HL-60/S4 treated with phorbol 12-myristate 13-acetate at 8.2 ng/mL for 4 days and 3 days (cell line): ENCODE data around the gene DSE.
"Not testable (repeated sequence)": the region's sequence is repeated elsewhere in the genome, so short reads cannot be mapped to it uniquely, and the experiment has no call there.

ENCODE experiments used
- in situ Hi-C: fragments of 300-500 bp; cut with MboI; formaldehyde crosslinking; loops from 2 replicates; pipeline ENCODE4 v1.15.0; 2022; ENCODE audit warnings: low sequenced_read_pairs

The DSE gene

DNA sequence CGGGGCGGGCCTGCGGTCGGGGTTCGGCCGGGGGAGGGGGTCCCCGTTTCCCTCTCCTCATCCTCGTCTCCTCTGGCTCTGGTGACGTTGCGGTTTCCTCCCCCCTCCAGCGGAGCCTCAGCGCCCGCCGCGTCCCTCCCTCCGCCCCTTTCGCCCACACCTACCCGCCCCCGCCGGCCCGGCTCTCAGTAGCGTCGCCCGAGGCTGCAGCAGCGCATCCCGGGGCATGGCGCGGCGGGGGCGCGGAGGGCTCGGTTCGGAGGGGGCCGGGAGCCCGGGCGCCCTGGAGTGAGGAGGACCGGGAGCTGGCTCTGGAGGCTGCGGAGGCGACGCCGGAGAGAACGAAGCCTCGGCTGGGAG lies at the start of gene DSE:
Gene DSE (plus strand): TSS at position 188 of the 360 bp plus-strand sequence. CDS start 28,304 bp downstream, outside the sequence.
- in situ Hi-C loops, result no loop called here

DNA sequence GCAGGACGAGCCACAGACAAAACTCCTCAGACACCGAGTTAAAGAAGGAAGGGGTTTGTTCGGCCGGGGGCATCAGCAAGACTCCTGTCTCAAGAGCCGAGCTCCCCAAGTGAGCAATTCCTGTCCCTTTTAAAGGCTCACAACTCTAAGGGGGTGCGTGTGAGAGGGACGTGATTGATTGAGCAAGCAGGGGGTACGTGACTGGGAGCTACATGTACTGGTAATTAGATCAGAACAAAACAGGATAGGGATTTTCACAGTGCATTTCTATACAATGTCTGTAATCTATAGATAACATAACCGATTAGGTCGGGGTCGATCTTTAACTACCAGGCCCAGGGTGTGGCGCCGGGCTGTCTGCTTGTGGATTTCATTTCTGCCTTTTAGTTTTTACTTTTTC lies 48.8 kb upstream of the DSE start:
- in situ Hi-C loops, result not testable (repeated sequence)

DNA sequence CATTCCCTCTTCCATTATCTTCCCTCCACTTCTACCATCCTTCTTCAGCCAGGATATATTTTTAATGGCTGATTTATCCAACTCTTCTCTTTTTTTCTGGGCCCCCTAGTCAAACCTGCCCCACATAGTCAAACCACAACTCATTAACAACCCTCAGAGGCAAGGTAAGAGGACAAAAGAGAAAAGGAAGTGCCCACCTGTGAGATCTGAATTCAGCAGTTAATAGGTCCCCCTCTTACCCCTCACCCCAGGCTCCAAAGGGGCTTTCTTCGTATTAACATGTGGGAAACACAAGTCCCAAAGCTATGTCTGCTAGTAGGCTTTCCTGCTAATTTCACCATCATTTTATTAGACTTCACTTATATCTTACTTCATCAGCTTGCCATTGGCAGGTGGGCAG lies 46.9 kb upstream of the DSE start:
- in situ Hi-C loops, result no loop called here

DNA sequence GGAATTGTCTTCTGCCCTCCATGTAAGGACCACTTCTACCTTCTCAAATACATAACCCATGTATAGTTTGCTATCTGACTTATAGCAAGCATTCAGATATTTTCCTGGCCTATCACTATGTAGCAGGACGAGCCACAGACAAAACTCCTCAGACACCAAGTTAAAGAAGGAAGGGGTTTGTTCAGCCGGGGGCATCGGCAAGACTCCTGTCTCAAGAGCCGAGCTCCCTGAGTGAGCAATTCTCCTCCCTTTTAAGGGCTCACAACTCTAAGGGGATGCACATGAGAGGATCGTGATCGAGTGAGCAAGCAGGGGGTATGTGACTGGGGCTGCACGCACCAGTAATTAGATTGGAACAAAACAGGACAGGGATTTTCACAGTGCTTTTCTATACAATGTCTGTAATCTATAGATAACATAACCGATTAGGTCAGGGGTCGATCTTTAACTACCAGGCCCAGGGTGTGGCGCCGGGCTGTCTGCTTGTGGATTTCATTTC lies 45.1 kb upstream of the DSE start:
- in situ Hi-C loops, result not testable (repeated sequence)

DNA sequence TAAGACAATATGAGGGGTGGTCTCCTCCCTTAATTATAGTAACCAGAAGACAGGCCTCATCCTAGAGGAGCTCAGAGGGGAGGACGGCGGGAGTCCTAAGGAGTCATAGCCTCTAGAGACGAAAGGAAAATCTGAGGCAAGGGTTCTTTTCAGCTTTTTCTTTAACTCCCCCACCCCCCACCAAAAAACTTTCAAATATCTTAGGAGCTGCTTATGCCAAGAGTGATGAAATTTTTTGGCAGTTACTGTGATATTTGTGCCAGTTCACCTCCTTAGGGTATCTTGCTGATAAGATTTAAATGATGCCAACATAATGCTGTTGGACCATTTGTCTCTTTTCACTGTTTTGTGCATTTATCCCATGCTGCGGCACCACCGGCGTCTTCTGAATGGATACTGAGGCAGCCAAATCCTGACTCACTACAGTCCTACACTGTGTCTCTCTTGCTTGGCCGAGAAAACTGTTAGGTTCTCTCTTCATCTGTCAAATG lies 44.5 kb upstream of the DSE start:
- in situ Hi-C loops, result no loop called here

DNA sequence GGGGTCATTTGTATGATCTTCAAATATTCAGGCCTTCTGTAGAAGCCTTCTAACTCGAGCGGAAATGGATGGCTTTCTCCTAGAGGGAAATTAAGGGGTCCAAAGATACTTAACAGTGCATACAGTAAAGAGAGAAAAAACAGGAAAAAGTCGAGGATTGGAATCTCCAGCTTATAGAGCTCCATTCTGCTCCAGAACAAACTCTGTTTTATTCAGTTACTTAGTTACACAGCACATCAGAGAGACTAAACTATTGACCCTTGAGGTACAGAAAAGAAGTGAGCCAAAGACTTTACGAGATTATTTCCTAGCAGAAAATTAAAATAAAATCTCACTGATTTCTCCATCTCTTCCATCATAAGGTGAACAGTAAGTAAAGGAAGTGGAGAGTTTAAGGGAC lies 43.8 kb upstream of the DSE start:
- in situ Hi-C loops, result no loop called here

DNA sequence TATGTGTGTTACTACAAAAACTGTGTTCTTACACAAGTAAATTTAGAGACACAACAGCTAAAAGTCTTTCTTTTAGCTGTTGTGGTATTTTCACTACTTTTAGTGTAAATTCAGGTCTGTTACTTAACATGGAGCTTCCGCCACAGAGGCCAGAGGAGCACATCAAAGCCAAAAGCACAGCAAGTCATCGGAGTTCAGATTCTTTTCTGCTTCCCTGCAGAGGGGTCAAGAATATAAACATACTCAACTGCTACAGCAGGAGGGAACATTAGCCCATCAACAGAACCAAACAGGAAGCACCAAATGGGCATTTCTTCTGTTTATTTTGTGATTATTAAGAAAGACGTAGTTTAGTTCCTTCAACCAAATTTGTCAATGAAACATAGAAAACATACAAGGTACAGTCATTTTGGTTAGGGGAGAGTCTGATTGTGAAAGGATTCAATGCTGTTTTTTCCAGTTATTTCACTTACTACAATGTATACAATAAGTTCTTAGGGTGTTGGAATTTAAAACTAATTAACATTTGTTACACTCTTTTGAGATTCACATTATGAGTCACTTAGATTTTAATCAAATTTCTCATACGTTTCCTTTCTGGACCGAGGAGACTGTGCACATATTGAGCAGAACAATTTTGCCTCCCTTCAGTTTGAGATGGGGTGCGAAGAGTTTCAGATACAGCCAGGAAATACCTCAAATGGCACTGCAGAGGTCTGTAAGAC lies 42.8 kb upstream of the DSE start:
- in situ Hi-C loops, result no loop called here

DNA sequence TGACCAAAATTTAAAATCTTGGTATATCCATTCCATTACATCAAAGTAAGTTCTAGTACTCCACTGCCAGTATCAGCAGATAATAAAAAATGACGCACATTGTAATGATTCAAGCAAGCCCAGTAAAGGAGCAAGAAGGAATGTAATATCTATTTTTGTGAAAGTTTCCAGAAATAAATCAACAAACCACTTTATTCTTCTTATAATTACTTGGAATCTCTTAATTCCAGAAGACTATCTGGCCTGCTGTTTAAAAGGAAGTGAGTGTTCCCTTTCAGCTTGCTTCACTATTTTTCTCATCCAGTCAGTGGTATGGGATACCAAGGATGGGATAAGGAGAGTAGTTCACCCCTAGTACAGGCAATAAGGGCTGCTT lies 42.2 kb upstream of the DSE start:
- in situ Hi-C loops, result no loop called here

DNA sequence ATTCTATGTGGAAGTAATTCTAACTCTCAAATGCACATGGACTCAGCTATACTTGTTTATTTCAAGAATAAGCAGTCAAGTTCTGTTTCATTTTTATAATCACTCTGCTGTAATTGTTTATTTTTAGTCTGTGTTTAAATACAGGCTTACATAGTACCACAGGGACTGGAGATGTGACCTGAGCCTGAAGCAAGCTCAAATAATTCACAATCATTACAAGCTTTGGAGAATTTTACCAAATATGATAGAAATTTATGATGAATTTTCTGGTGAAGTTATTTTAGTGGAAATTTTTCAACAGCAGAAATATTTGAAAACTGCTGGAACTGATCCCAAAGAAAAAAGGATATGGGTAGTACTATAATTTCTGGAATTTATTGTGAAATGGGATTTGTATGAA lies 41.6 kb upstream of the DSE start:
- in situ Hi-C loops, result no loop called here

DNA sequence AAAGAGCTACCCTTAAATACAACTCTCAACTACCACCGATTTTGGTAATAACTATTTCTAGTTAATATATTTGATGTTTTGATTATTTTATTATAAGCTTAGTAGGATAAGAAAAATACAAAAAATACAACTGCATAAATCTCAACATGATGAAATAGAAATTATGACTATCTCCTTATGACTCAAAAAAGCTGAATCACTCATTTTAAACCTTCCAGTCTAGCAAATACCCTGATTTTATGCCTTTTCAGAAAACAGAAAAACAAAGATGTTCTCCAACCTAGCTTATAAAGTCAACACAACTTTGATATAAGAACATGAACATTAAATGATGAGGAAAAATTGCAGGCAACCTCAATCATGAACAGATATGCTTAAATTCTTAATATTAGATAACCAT lies 40.2 kb upstream of the DSE start:
- in situ Hi-C loops, result no loop called here

DNA sequence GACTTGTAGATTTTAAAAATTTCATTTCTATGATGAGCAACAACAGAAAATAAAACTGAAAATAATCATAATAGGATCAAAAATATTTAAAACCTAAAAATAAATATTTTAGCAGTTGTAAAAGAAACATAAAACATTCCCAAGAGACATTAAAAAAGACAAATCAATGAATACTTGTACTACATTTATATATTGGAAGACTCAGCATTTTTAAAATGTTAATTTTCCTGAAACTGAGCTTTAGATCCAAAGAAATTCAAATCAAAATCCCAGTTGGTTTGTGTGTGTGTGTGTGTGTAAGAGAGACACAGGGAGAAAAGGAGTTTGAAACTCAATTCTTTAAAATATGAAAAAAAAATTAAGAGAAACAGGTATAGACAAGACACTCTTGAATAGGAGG lies 38.7 kb upstream of the DSE start:
- in situ Hi-C loops, result no loop called here

DNA sequence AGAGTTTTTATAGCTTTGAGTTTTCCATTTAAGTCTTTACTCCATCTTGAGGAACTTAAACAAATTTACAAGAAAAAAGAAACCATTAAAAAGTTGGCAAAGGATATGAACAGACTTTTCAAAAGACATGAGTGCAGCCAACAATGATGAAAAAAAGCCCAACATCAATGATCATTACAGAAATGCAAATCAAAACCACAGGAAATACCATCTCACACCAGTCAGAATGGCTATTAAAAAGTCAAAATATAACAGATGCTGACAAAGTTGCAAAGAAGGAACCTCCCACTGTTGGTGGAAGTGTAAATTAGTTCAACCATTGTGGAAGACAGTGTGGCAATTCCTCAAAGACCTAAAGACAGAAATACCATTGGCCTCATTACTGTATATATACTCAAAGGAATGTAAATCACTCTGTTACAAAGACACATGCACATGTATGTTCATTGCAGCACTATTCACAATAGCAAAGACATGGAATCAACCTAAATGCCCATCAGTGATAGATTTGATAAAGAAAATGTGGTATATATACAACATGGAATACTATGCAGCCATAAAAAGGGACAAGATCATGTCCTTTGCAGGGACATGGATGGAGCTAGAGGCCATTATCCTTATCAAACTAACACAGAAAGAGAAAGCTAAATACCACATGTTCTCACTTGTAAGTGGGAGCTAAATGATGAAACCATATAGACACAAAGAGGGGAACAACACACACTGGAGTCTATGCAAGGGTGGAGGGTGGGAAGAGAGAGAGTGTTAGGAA lies 35.9 kb upstream of the DSE start:
- in situ Hi-C loops, result not testable (repeated sequence)

DNA sequence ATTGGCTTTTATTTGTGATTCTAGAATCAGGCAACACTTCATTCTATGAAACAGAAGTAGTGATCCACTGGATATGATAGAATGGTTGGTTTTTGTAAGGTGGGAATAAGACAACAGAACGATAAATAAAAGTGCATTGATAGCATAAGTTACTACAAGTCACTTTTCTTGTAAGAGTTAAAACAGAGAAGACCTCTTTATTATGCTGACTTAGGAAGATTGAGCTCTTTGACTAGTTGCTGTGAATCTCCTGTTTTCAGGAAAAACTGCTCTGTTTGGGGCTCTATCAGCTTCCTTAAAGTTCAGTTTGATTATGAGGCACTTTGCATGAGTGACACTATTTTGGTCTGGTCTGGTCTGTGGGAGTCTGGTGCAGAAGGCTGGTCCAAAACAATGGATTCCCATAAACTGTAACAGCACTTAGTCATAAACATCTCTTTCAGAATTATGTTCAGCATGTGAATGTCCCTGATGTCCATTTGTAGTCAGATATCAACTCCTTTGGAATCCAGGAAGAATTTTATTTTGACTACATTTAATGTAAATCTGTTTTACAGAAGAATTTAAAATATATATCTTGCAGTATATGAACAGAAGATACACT lies 35.0 kb upstream of the DSE start:
- in situ Hi-C loops, result no loop called here

DNA sequence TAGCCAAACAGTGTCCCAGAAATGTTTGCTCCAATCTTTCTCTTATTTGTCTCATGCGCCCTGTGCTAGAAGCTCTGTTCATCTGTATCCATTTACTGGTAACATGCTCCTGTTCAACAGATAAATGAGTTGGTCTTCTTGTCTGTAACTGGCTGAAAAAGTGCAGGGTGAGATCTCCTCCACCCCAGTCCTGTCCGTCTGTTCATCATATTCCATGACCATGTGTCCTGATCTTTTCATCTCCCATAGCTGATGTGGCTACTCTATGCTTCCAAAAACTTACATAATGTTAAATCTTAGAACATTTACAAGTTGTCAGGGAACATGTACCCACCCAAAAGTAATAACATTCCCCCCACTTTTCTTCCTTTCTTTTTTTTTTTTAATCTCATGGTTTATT lies 31.8 kb upstream of the DSE start:
- in situ Hi-C loops, result no loop called here

DNA sequence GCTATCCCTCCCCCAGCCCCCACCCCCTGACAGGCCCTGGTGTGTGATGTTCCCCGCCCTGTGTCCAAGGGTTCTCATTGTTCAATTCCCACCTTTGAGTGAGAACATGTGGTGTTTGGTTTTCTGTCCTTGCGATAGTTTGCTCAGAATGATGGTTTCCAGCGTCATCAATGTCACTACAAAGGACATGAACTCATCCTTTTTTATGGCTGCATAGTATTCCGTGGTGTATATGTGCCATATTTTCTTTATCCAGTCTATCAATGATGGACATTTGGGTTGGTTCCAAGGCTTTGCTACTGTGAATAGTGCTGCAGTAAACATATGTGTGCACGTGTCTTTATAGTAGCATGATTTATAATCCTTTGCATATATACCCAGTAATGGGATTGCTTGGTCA lies 30.1 kb upstream of the DSE start:
- in situ Hi-C loops, result not testable (repeated sequence)

DNA sequence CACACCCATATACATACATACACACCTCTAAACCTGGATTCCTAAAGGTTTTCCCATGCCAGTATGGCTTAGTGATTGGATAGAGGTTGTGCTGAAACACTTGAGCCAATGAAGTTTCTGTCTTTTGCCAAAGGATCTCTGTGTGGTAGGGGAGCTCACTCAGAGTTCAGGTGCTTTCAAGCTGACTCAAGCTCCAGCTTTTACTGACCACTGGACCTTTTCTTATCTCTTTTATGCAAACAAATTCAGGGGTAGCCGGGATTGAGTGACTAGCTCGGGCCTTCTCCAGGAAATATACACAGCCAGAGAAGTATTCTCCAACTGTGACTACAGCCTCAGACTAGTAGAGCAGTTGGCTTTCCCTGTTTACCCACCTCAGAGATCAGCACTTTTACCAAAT lies 21.5 kb upstream of the DSE start:
- in situ Hi-C loops, result no loop called here

DNA sequence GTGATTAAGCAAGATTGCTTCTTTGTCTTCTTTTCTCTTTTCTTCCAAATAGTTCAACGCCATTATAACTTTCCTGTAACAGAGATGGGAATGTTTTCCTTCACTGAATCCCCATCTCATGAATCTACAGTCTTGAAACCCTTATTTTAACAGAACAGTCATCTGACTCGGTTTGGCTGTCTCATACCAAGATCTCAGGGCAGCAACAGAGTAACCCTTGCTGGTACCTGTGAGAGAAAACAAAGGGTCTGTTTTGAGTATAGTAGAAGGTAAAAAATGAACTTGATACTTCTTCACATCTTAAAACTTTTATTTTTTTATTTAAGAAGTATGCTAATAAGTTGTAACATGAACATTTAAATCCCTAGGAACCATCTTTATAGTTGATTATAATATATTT lies 19.6 kb upstream of the DSE start:
- in situ Hi-C loops, result no loop called here

DNA sequence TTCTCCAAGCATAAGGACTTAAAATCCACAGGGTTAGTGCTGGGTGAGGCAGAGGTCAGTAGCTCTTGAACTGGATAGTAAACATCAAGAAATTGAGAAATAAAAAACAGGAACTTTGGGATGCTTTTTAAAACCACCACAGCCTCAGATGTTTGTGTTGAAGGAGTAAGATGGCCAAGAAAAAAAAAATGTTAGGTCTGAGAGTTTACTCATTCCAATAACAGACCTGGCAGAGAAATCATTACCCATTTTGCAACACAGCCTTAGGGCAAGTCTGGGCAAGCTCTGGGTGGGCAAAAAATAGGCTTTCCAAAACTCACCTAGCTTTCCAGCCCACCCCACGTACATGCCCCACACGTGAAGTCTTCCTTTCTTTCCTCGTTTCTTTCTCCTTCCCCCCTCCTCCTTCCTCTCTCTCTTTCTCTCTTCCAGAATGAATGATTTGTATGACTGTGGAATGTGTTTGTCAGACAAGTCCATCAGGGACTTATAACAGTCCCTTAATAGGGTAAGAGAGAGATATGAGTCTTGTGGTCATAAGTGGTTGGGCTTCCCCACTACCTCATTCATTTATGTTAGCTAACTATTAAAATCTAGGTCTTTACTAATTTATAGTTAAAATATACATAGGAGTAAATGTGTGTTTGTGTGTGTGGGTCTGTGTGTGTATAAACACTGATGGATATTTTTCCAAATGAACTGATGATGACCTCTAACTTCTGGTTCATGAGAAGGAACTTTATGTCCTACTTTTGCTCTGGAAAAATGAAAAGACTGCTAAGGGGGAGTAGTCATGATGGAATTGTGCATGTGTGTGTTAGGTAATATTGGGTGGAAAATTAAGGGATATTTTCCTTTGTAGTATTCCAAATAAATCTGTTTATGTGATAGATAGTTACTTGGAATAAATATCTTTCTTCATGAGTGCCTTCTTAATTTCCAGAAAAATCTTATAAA lies 18.0 kb upstream of the DSE start:
- in situ Hi-C loops, result no loop called here

DNA sequence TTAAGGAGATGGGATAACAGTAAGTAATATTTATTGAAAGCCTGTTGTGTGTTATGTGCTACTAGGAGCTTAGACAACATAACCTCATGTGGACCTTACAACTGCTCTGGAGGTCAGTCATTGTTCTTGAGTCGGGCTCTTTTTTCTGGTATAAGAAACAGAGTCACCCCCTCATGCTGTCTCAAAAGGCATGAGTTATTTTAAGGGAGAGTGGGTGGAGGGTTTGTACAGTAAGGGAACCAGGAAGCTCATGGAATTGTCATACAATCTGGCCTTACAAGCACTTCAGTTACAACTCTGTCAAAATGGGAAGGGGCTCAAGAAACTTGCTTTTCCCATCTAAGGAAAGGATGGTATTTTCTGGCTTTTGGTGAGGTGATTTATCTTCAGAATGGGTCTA lies 16.5 kb upstream of the DSE start:
- in situ Hi-C loops, result no loop called here

DNA sequence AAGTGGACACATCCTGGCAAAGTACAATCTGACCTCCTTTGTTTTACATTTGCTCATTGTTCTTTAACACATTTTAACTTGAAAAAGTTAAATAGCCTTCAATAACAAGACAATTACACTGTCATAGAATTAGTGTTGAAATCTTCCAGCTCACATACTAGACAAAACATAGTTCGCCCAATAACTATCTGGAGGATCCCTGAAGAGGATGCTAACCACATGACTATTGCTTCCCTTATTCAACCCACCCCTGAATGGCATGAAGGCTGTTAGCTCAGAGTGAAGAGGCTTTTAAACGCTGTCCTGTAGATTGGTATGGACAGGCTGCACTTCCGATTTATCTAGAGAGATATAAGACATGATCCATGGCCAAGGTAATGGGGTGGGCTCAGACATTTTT lies 15.0 kb upstream of the DSE start:
- in situ Hi-C loops, result no loop called here

DNA sequence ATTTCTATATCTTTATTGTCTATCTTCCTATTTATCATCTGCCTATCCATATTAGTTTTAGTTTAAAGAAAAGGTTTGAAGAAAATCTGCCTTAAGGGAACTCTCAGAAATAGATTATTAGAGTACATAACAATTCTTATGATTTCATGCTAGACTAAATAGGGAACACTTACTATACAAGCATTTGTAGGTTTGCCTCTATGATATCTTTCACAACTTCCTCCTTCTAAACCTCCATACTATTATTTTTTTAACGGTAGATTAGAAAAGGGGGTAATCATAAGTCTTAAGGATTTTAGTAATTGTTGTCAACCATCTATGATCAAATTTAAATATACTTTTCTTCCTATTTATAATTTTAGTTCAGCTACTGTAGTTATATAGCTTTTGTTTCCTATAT lies 11.6 kb upstream of the DSE start:
- in situ Hi-C loops, result no loop called here
